K562 (cell line): ENCODE data around the gene ZNF335. TPM values are rescaled to one million over a fixed set of nuclear protein-coding genes. Genes with fewer than 3 reads are reported as not detected.

Experiments
- ATAC-seq: fragments of 200-7000 bp; cut with Tn5 transposase; 3 replicates; pipeline ENCODE4 v1.9.1; 2020; ENCODE audit warnings: moderate library complexity
- BruUV-seq: library from RNA; stranded (reverse); fragments of 400-500 nt; replicated peaks from 2 replicates; lab custom pipeline; 2021; lab: Mats Ljungman, UMichigan
- CTCF ChIA-PET: fragments of 300-600 bp; formaldehyde crosslinking; extraction: SDS; loops from one replicate; lab custom pipeline; 2021; ENCODE audit warnings: low intra/inter-chr PET ratio; lab: Yijun Ruan, JAX
- POLR2A ChIA-PET: fragments of 300-600, 350-650 bp; sonication (Branson Sonifier 250); formaldehyde crosslinking; extraction: SDS; loops from one replicate; lab custom pipeline; 2021; ENCODE audit warnings: antibody characterized with exemption, inconsistent platforms; lab: Yijun Ruan, JAX
- DNase-seq, 4 experiments: peaks; one replicate each; pipeline versions ENCODE4 v3.0.0 to v3.0.0-alpha.2; 2011 to 2018; ENCODE audit warnings: low spot score in 3 of 4, mixed read lengths in 3 of 4; ENCODE audit errors: extremely low read depth in 1 of 4
- FAIRE-seq: peaks from 2 replicates; lab custom pipeline; 2011; peaks lifted over from hg19 to GRCh38; lab: Jason Lieb, UNC
- H2AFZ ChIP-seq: 2 replicates; pipeline ENCODE4 v1.6.0; 2011; ENCODE audit warnings: low read depth, low read length, control low read depth, inconsistent platforms
- H3K27ac ChIP-seq: fragments of 200-600 bp; 3 replicates; pipeline ENCODE4 v1.8.0; 2011; ENCODE audit warnings: low read depth, mild to moderate bottlenecking, control low read depth, inconsistent platforms, low read length, moderate library complexity, mixed read lengths; ENCODE audit errors: extremely low read depth
- H3K27me3 ChIP-seq, 2 experiments: fragments of 300-600 bp in 1 of 2; 2 replicates in 1 of 2; 3 replicates in 1 of 2; pipeline versions ENCODE4 v1.6.0 to v1.8.0; 2011; ENCODE audit warnings: inconsistent platforms in 2 of 2, low read length in 2 of 2, mild to moderate bottlenecking in 1 of 2, mixed read lengths in 1 of 2, moderate library complexity in 1 of 2; ENCODE audit not compliant: control insufficient read depth in 2 of 2, insufficient read depth in 2 of 2
- H3K36me3 ChIP-seq: fragments of 300-600 bp; 3 replicates; pipeline ENCODE4 v1.8.0; 2011; ENCODE audit warnings: mild to moderate bottlenecking, low read length, inconsistent platforms; ENCODE audit not compliant: control insufficient read depth, insufficient read depth
- H3K4me1 ChIP-seq, 2 experiments: fragments of 200-600 bp in 1 of 2; replicated peaks in 1 of 2; 2 replicates in 1 of 2; 3 replicates in 1 of 2; pipeline versions ENCODE4 v1.5.1 to v1.8.0; 2011; ENCODE audit warnings: inconsistent platforms in 2 of 2, low read length in 2 of 2, mild to moderate bottlenecking in 1 of 2, mixed read lengths in 1 of 2, moderate library complexity in 1 of 2; ENCODE audit not compliant: control insufficient read depth in 2 of 2, insufficient read depth in 2 of 2
- H3K4me2 ChIP-seq: 2 replicates; pipeline ENCODE4 v1.6.1; 2011; ENCODE audit warnings: low read length, control low read depth, inconsistent platforms, mixed read lengths; ENCODE audit not compliant: insufficient read depth
- H3K4me3 ChIP-seq: fragments of 200-600 bp; sonication (generic), shearing (Covaris generic); 2 replicates; pipeline ENCODE4 v1.5.1; 2016; ENCODE audit warnings: control low read depth, inconsistent platforms
- H3K79me2 ChIP-seq: fragments of 200-600 bp; 3 replicates; pipeline ENCODE4 v1.8.0; 2011; ENCODE audit warnings: low read length, inconsistent platforms; ENCODE audit not compliant: control insufficient read depth, insufficient read depth
- H3K9ac ChIP-seq, 2 experiments: 2 replicates each; pipeline versions ENCODE4 v1.6.0 to v1.6.1; 2011; ENCODE audit warnings: low read depth in 2 of 2, low read length in 2 of 2, control low read depth in 1 of 2, inconsistent platforms in 1 of 2, mild to moderate bottlenecking in 1 of 2, mixed read lengths in 1 of 2; ENCODE audit not compliant: insufficient read depth in 1 of 2
- H3K9me1 ChIP-seq: one replicate; pipeline ENCODE4 v1.6.0; 2011; ENCODE audit warnings: inconsistent platforms, mild to moderate bottlenecking, low read length, moderate library complexity; ENCODE audit not compliant: control insufficient read depth, insufficient read depth
- H3K9me3 ChIP-seq: replicated peaks from 2 replicates; pipeline ENCODE4 v1.5.1; 2011; ENCODE audit warnings: low read depth, low read length, inconsistent platforms; ENCODE audit not compliant: control insufficient read depth, insufficient read depth
- H4K20me1 ChIP-seq: replicated peaks from 2 replicates; pipeline ENCODE4 v1.6.1; 2011; ENCODE audit warnings: low read length, inconsistent platforms, mixed read lengths; ENCODE audit not compliant: control insufficient read depth, insufficient read depth
- ATF3 ChIP-seq, 2 experiments: fragments of 450-650 bp in 1 of 2; sonication (generic) in 1 of 2; formaldehyde crosslinking in 1 of 2; IDR thresholded peaks in 1 of 2; conservative IDR thresholded peaks in 1 of 2; 2 replicates each; pipeline versions ENCODE4 v1.6.1 to v1.8.1; 2016 to 2023; ENCODE audit warnings: mild to moderate bottlenecking in 2 of 2, moderate library complexity in 2 of 2, inconsistent platforms in 1 of 2, missing genetic modification reagents in 1 of 2
- NR3C1 ChIP-seq: sonication (generic); formaldehyde crosslinking; IDR thresholded peaks from 2 replicates; pipeline ENCODE4 v1.8.1; 2022; ENCODE audit warnings: missing genetic modification reagents
- WGBS: fragments of 100-300 bp; shearing (Covaris generic); methylation state at CpG from one replicate; pipeline ENCODE4 v1.1.6; 2016; ENCODE audit warnings: low coverage, mixed read lengths; ENCODE audit not compliant: insufficient coverage; ENCODE audit errors: missing lambda C conversion rate; 5-methylcytosine and 5-hydroxymethylcytosine counted together
- in situ Hi-C: fragments of 300-500 bp; cut with MboI; formaldehyde crosslinking; loops from 4 replicates; pipeline ENCODE4 v1.15.0; 2018; ENCODE audit warnings: inconsistent platforms, mixed read lengths
- intact Hi-C: fragments of 100-400 bp; cut with micrococcal nuclease; formaldehyde crosslinking; loops from 2 replicates; pipeline ENCODE4 v1.14.2; 2022
- polyA plus RNA-seq, 8 experiments: library from polyadenylated mRNA; depleted of rRNA in 4 of 8; stranded (reverse) in 5 of 8; unstranded in 3 of 8; fragments of >200 nt; fragmentation: Nextera tagmentation in 2 of 8; fragmentation: Illumina TruSeq in 1 of 8; extraction: Ambion mirVana in 2 of 8; extraction: Trizol in 1 of 8; gene quantifications; 2 replicates each; pipeline versions ENCODE4 v1.2.1 to v1.2.3, GENCODE V29; 2011 to 2014; ENCODE audit warnings: inconsistent platforms in 1 of 8, missing spikeins in 1 of 8
- total RNA-seq, 7 experiments: library from RNA; depleted of rRNA in 6 of 7; stranded (reverse); fragments of >200 nt in 6 of 7; fragmentation: Illumina TruSeq in 2 of 7; extraction: Trizol in 2 of 7; gene quantifications; 2 replicates each; pipeline versions ENCODE4 v1.2.1 to v1.2.3, GENCODE V29; 2011 to 2021; ENCODE audit warnings: low replicate concordance in 1 of 7

The ZNF335 gene
- total and polyA plus RNA-seq, 9 of the 15 experiments (the other 6 are each of a cell fraction or from before 2014, with no cell fraction given): 0.39 to 16.0 (median 7.6) TPM

GRCh38 chr20:45905505-45906079 lies 66.4 kb downstream of the ZNF335 start:
- H3K9me1 ChIP-seq: no peaks in the 10 kb centered on the region
- H3K9me3 ChIP-seq: no peaks in the 10 kb centered on the region
- H2AFZ ChIP-seq: no peak overlapping the region
- no peaks in the 10 kb centered on the region for H3K27me3 ChIP-seq
- no peak overlapping the region for H3K27ac ChIP-seq
- no peak overlapping the region for H3K9ac ChIP-seq
- H3K4me2 ChIP-seq: no peak overlapping the region
- H3K79me2 ChIP-seq: peaks cover 12% of the 10 kb centered on the region
- TF ChIP-seq ATF3 (IDR thresholded peaks at IDR 0.05) (peak; percentile 55), ATF3 (CRISPR knock-in tag; conservative IDR thresholded peaks at IDR 0.05) (no peak), NR3C1 (no peak)
- POLR2A ChIA-PET: interaction anchor here (0.7 to 2.4 kb wide), 8 partner anchors 9 to 73 kb away, joined by 3 to 9 read pairs (median 4); partner anchors contain the start of genes PCIF1, SNX21 and ZSWIM1
- no peak for DNase-seq
- CTCF ChIA-PET: no interaction called here
- H3K4me1 ChIP-seq: peaks cover 16 to 36% of the 10 kb centered on the region in 2 experiments
- H4K20me1 ChIP-seq: no peaks in the 10 kb centered on the region
- in situ Hi-C loops (no loop called here), intact Hi-C loops (no loop called here)
- no peak for FAIRE-seq
- 72% methylated on average over 8 of the region's 8 CpGs for WGBS
- peaks cover 22% of the 10 kb centered on the region; the same call in 2 of the 3 replicates for H3K36me3 ChIP-seq
- no TSS peak for BruUV-seq
- ATAC-seq: no peak
- H3K4me3 ChIP-seq: no peak overlapping the region
